H7 (cell line): ENCODE data around the gene DCAF15. TPM values are rescaled to one million over a fixed set of nuclear protein-coding genes. Genes with fewer than 3 reads are reported as not detected.

Experiments used
- DNase-seq: peaks from one replicate; pipeline ENCODE4 v3.0.0; 2012
- H3K27me3 ChIP-seq: 2 replicates; pipeline ENCODE4 v1.6.0; 2011; ENCODE audit warnings: mild to moderate bottlenecking, low read length; ENCODE audit not compliant: control insufficient read depth, insufficient read depth
- H3K36me3 ChIP-seq: replicated peaks from 2 replicates; pipeline ENCODE4 v1.5.1; 2011; ENCODE audit warnings: low read length; ENCODE audit not compliant: control insufficient read depth, insufficient read depth
- H3K4me3 ChIP-seq: 2 replicates; pipeline ENCODE4 v1.5.1; 2011; ENCODE audit warnings: low read depth, mild to moderate bottlenecking, control low read depth, low read length, moderate library complexity; ENCODE audit not compliant: insufficient read depth
- total RNA-seq: library from RNA; depleted of rRNA; stranded (reverse); fragments of >200 nt; shearing (Covaris generic); gene quantifications from 2 replicates; pipeline ENCODE4 v1.2.3, GENCODE V29; 2014

Gene DCAF15
- total RNA-seq, 1 experiment from 2014 or later: 92.9 TPM

- no peak within 1 kb of the TSS; the same call in 1 of the 2 replicates for H3K4me3 ChIP-seq
- no peaks in the 10 kb centered on the region for H3K27me3 ChIP-seq
- peak; percentile 73 for DNase-seq
- H3K36me3 ChIP-seq: no peaks in the 10 kb centered on the region
Observed at GRCh38 chr19:13938301-13939064, 13.8 kb upstream of the DCAF15 start, which contains the start of gene PODNL1. Gene PODNL1 (minus strand): TSS chr19:13938417. CDS start chr19:13938181, 236 bp downstream.

GRCh38 chr19:13942023-13942684, 10.2 kb upstream of the DCAF15 start:
- Histone ChIP-seq H3K27me3 (no peaks in the 10 kb centered on the region), H3K36me3 (no peaks in the 10 kb centered on the region), H3K4me3 (no peak overlapping the region)
- peak; percentile 43 for DNase-seq

- H3K4me3 ChIP-seq: no peak overlapping the region
- no peak for DNase-seq
- no peaks in the 10 kb centered on the region for H3K27me3 ChIP-seq
- H3K36me3 ChIP-seq: no peaks in the 10 kb centered on the region
Observed at GRCh38 chr19:13946414-13946813, 5.9 kb upstream of the DCAF15 start.

GRCh38 chr19:13951043-13951442, 1.3 kb upstream of the DCAF15 start:
- Histone ChIP-seq H3K27me3 (no peaks in the 10 kb centered on the region), H3K36me3 (peaks cover 9% of the 10 kb centered on the region), H3K4me3 (no peak overlapping the region)
- no peak for DNase-seq

- Histone ChIP-seq H3K4me3 (peak overlapping the region; percentile 37), H3K27me3 (no peaks in the 10 kb centered on the region), H3K36me3 (peaks cover 16% of the 10 kb centered on the region)
- no peak for DNase-seq
Observed at GRCh38 chr19:13951799-13952153, 533 bp upstream of the DCAF15 start.

- Histone ChIP-seq H3K27me3 (no peaks in the 10 kb centered on the region), H3K36me3 (peaks cover 22% of the 10 kb centered on the region), H3K4me3 (peak overlapping the region; percentile 63)
- no peak for DNase-seq
Observed at GRCh38 chr19:13952931-13953531, 722 bp downstream of the DCAF15 start.

GRCh38 chr19:13954185-13954584, 1.9 kb downstream of the DCAF15 start:
- H3K36me3 ChIP-seq: peaks cover 22% of the 10 kb centered on the region
- DNase-seq: no peak
- H3K4me3 ChIP-seq: no peak overlapping the region
- no peaks in the 10 kb centered on the region for H3K27me3 ChIP-seq

GRCh38 chr19:13955662-13956364, 3.5 kb downstream of the DCAF15 start:
- Histone ChIP-seq H3K27me3 (no peaks in the 10 kb centered on the region), H3K36me3 (peaks cover 26% of the 10 kb centered on the region), H3K4me3 (no peak overlapping the region)
- no peak for DNase-seq

GRCh38 chr19:13956365-13956744, 4.0 kb downstream of the DCAF15 start:
- Histone ChIP-seq H3K4me3 (no peak overlapping the region), H3K27me3 (no peaks in the 10 kb centered on the region), H3K36me3 (peaks cover 26% of the 10 kb centered on the region)
- DNase-seq: no peak

- peak; percentile 6 for DNase-seq
- Histone ChIP-seq H3K36me3 (peaks cover 26% of the 10 kb centered on the region), H3K27me3 (no peaks in the 10 kb centered on the region), H3K4me3 (no peak overlapping the region)
Observed at GRCh38 chr19:13957051-13957450, 4.7 kb downstream of the DCAF15 start.

GRCh38 chr19:13958043-13958442, 5.7 kb downstream of the DCAF15 start:
- peaks cover 26% of the 10 kb centered on the region for H3K36me3 ChIP-seq

GRCh38 chr19:13959141-13959961, 7.0 kb downstream of the DCAF15 start:
- Histone ChIP-seq H3K27me3 (no peaks in the 10 kb centered on the region), H3K4me3 (no peak overlapping the region), H3K36me3 (peaks cover 26% of the 10 kb centered on the region)
- no peak for DNase-seq

More at GRCh38 chr19:13958043-13958442, 5.7 kb downstream of the DCAF15 start:
- Histone ChIP-seq H3K4me3 (no peak overlapping the region), H3K27me3 (no peaks in the 10 kb centered on the region)
- DNase-seq: no peak

- Histone ChIP-seq H3K27me3 (no peaks in the 10 kb centered on the region), H3K36me3 (peaks cover 22% of the 10 kb centered on the region), H3K4me3 (no peak overlapping the region)
- no peak for DNase-seq
Observed at GRCh38 chr19:13959962-13960862, 7.9 kb downstream of the DCAF15 start.
